GM19099 (cell line): ENCODE results near the gene ADI1.

Experiments
- POLR2A ChIP-seq: IDR thresholded peaks from 3 replicates; pipeline ENCODE4 v1.6.1; 2011; ENCODE audit warnings: low read depth; ENCODE audit not compliant: insufficient read length; ENCODE audit errors: extremely low read depth

Gene ADI1

DNA sequence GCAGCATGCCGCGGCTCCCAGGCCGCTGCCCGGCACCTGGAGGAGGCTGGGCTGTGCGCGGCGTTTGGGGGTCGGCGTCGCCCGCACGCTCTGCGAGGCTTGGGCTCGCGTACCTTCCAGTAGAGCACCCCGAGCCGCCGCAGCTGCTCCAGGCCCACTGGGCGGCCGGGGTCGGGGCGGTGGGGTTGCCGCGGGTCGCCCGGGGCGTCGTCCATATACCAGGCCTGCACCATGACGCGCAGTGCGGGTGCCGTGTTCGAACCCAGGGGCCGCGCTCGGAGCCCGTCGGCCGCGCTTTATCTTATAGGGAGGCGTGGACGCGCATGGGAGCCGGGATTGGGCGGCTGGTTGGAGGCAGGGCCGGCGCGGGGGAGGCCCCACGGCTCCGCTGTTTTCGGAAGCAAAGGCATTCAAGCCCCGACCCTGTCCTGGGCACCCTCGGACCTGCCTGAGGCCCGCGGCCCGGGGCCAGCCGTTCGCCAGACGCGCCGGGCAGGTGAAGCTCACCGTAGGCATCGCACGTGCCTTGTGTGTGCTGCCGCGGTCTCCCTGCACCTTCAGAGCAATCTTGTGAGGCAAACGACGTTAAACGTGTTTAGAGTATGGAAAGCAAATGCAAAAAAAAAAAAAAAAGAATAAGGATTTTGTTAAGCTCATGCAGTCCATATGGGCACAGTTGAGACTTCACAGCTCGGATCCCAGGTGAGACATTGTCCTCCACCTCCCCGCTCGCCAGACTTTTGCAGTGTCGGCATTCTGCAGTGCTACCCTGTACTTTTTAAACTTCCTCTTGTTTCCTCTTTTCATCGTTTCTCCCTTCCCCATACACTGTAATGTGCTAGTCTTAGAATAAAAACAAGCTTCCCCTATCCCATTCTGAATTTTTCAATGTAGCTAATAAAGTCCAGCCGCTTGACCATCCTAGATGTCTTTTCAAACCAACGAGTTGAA, at the start of gene ADI1:
ADI1 (minus strand) TSS at position 277 of the 951 bp plus-strand sequence; CDS start at position 233, 44 bp downstream.
- TF ChIP-seq POLR2A, result peak; percentile 79

DNA sequence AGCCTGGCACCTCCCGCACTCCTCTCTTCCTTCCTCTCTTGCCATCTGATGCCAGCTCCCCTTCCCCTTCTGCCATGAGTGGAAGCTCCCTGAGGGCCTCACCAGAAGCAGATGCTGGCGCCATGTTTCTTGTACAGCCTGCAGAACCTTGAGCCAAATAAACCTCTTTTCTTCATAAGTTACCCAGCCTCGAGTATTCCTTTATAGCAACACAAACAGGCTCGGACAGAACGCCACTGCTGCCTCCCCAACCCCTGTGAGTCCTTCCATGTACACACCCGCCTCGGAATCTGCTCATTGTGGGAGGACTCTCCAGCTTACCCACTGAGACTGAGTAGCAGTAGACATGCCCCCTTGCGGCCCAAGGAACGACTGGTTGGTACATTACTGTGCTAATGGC, 47.5 kb upstream of the ADI1 start:
- TF ChIP-seq POLR2A, result no peak

DNA sequence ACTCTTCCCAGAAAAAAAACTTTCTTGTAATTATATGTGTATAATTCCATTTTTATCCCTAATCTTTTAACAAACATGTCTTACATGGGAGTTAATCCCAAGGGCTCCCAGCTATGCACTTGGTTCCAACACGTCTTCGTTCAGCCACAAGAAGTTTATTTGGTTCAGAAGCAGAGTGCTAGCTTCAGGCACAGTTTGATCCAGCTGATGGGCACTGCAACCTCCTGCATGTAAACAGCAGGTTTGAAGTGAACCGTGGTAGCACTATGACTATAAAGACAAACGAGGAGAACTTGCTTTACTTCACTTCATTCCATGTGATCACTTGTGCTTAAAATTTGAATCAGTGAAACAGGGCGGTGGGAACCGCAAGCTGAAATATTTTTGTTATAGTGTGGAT, 45.8 kb upstream of the ADI1 start:
- no peak for TF ChIP-seq POLR2A

DNA sequence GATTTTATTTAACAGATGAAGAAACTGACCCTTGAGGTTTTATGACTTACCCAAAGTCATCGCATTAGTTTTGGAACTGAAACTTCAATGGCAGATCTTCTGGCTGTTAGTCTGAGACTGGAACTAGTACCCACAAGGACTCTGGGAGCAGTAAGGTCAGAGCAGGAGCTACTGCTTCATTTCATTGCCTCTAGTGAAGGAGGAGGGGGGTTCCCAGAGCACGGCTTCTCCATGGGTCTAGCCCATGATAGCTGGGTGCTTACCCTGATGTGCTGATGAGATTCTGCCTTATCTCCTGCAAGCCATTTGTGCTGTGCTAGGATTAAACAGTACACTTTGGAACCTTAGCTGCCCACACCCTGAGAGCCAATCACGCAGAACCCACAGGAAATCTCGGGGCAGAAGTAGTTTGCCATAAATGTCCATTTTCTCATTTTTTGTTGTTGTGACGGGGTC, 44.2 kb upstream of the ADI1 start:
- peak; percentile 35 for TF ChIP-seq POLR2A

GRCh38 chr2:3558205-3559014, 39.1 kb upstream of the ADI1 start, which contains the start of gene RNASEH1:
Gene RNASEH1, minus strand, starts transcription at chr2:3558333. Its CDS starts 73 bp downstream, at chr2:3558260.
- TF ChIP-seq POLR2A, result peak; percentile 90

DNA sequence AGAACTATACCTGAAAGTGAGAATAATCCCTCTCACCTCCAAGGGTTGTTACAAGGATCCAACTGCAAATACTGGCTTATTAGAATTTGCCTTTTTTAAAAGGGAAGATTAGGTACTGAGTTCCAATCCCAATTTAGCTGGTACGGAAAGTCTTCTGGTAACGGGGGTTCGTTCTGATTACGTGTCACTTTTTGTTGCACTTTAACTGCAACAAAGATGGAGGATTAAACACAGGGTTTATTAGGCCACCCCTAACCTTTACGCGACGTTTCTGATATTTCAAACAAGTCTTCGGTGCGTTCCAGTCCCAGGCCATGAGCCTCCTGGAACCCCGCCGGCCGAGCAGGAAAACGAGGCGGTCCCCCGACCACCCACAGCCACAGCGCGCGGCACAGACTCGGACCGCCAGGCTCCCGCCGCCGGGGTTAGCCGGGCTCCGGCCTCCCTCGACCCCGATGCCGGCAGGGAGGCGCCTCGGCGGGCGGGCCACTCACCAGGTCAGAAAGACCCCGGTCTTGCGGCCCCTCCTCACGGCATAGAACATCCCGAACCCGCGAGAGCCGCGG, 38.4 kb upstream of the ADI1 start:
- TF ChIP-seq POLR2A, result no peak

DNA sequence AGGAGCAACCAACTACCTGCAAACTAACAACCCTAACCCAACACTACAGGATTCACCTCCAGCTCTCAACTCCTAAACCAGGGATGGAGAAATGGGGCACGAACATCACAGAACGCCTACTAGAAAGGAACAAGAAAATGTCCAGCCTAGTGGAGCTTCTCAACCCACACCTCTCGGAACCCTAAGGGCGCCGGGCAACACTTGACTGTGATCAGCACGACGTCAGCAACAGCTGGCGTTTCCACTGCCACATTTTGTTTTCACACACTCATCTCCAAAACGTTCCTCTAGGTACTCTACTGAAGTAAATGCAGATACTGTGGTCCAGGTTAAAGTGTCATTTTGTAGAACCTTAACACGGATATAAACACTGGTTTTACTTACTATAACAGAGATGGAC, 34.6 kb upstream of the ADI1 start:
- no peak for TF ChIP-seq POLR2A

DNA sequence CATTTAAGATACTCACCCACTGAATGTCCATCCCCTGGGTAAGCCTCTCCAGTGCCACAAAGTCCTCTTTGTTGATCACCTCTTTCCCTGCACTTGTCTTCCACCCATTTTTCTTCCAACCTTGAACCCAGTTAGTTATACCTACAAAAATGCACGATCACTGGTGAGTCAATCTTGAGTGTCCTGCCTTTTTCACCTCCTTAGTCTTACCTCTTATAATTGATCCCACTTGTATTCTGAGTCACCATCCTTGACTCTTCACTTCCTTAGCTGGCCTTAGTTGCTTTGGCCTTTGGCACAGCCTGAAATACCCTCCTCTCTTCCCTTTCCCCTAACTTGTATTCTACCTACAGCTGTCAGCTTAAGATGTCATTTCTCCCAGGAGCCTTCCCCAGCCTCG, 28.6 kb upstream of the ADI1 start:
- no peak for TF ChIP-seq POLR2A

- no peak for TF ChIP-seq POLR2A
These were observed 26.6 kb upstream of the ADI1 start for GRCh38 chr2:3545788-3546478.

GRCh38 chr2:3543023-3543683, 23.8 kb upstream of the ADI1 start:
- no peak for TF ChIP-seq POLR2A

DNA sequence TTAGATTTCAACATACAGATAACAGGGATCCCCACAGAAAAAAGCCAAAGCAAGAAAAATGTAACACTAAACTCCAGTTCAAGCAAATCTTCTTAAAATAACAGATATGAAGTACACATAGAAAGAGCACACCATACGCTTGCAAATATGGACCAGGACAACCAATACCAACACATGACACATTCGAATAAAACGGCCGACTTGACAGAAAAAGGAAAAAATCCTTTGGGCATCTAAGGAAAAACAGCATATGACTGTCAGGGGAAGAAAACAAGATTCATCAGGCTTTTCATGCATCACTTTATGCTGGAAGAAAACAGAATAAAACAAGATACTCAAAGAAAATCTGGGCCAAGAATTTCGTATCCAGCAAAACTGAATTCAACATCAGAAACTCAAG, 22.8 kb upstream of the ADI1 start:
- no peak for TF ChIP-seq POLR2A

DNA sequence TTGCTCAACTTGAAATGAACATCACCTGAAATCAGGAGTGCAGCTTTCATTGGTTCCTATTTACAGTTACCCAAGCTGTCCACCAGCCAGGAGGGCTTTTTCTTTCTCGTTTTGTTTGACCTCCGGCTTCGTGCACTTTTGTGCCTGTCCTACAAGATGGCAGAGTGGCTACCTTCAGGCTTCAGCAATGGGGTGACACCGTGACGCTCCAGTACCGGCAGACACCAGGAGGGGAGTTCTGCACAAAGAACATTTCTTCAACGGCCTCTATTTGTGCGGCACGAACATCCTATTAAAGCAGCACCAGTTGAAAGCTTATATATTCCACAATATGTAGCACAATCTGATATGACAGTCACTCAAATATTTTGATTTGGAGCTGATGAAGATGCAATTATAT, 20.5 kb upstream of the ADI1 start:
- TF ChIP-seq POLR2A, result no peak

DNA sequence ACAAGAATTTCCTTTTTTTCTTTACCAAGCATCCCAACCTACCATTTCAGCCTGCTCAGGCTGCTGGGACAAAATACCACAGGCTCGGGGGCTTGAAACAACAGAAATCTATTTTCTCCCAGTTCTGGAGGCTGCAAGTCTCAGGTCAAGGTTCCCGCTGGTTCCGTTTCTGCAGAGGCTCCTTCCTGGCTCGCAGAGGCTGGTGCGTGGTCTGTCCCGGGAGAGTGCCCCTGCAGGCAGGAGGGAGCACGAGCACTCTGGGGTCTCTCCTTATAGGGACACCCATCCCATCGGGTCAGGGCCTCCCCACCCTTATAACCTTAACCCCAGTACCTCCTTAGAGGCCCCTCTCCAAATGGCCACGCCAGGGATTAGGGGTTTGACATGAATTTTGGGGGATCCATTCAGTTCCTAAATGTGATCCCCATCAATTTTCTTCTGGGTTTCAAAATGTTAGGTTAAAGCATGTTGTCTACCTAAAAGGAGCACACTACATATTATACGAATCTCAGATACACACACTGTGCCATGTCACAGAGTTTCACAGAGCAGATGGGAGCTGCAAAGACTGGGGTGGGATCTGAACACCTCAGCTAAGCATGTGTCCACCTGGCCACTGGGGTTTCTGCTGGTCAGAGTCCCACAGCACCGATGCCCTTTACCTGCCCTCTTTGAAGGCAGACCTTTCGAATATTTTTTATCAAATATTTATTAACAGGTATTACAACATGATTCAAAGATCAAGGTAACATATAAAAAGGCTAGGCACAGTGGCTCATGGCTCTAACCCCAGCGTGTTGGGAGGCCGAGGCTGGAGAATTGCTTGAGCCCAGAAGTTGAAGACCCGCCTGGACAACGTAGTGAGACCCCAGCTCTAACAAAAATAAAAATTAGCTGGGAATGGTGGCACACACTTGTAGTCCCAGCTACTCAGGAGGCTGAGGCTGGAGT, 17.6 kb upstream of the ADI1 start:
- TF ChIP-seq POLR2A, result no peak
